ENCODE measurements around the gene SMPD3. TPM values are rescaled to one million over a fixed set of nuclear protein-coding genes. Genes with fewer than 3 reads are reported as not detected.

The SMPD3 gene
- polyA plus RNA-seq, 4 donors: 47.0 to 123 (median 71.9) TPM

Other genes starting within 250 kb of the SMPD3 start
- gene ESRP2, start 212.4 kb downstream of the SMPD3 start, polyA plus RNA-seq: 10 to 100 TPM; 14.3 to 45.0 (median 18.7) TPM
- gene PLA2G15, start 203.1 kb downstream of the SMPD3 start, polyA plus RNA-seq: 10 to 100 TPM in 1 of 4 donors, 1 to 10 TPM in 3; 5.4 to 19.8 (median 6.5) TPM
- gene SLC7A6, start 184.0 kb downstream of the SMPD3 start, polyA plus RNA-seq: 1 to 10 TPM; 2.0 to 8.5 (median 6.7) TPM
- gene SLC7A6OS, start 137.6 kb downstream of the SMPD3 start, polyA plus RNA-seq: 10 to 100 TPM in 1 of 4 donors, 1 to 10 TPM in 3; 3.8 to 16.7 (median 5.9) TPM
- gene PRMT7, start 137.5 kb downstream of the SMPD3 start, polyA plus RNA-seq: 10 to 100 TPM; 13.6 to 46.3 (median 20.2) TPM
- 10 to 100 TPM in 1 of 4 donors, 1 to 10 TPM in 3; 1.6 to 16.3 (median 3.8) TPM for gene ZFP90, start 90.8 kb upstream of the SMPD3 start, polyA plus RNA-seq
- 1 to 10 TPM in 1 of 4 donors, under 1 TPM in 2, not detected in 1; 0.33 to 1.4 (median 0.54) TPM for gene CDH3, start 196.8 kb upstream of the SMPD3 start, polyA plus RNA-seq

Data from small intestine (tissue), 4 donors.